Erythroblast (primary cell): Measurements from ENCODE around the gene BRD1.

Experiments
- DNase-seq, 2 experiments: peaks; one replicate each; lab custom pipeline; 2025; lab: John Stamatoyannopoulos, UW
- GATA1 ChIP-seq: IDR thresholded peaks from 2 replicates; pipeline ENCODE4 v1.6.1; 2011; ENCODE audit warnings: low read depth, mild to moderate bottlenecking, control low read depth, low read length, moderate library complexity
- POLR2A ChIP-seq: IDR thresholded peaks from 2 replicates; pipeline ENCODE4 v1.6.1; 2011; ENCODE audit warnings: mild to moderate bottlenecking, low read length

BRD1 gene

GRCh38 chr22:49737101-49737551, 90.5 kb downstream of the BRD1 start:
- no peak for DNase-seq
- no peak for TF ChIP-seq GATA1
- TF ChIP-seq POLR2A = no peak

GRCh38 chr22:49736538-49736937, 91.1 kb downstream of the BRD1 start:
- TF ChIP-seq GATA1 (no peak), POLR2A (no peak)
- DNase-seq = no peak

GRCh38 chr22:49735901-49736421, 91.7 kb downstream of the BRD1 start:
- TF ChIP-seq GATA1 (no peak), POLR2A (no peak)
- DNase-seq = no peak

GRCh38 chr22:49735411-49735900, 92.2 kb downstream of the BRD1 start:
- TF ChIP-seq GATA1 = no peak
- TF ChIP-seq POLR2A = no peak
- peak; percentile 16 to 20 for DNase-seq

- TF ChIP-seq GATA1 (no peak), POLR2A (no peak)
These were observed 92.8 kb downstream of the BRD1 start for GRCh38 chr22:49734882-49735281.

GRCh38 chr22:49734390-49734789, 93.3 kb downstream of the BRD1 start:
- TF ChIP-seq GATA1 (no peak), POLR2A (no peak)
- DNase-seq = no peak

More at GRCh38 chr22:49734882-49735281, 92.8 kb downstream of the BRD1 start:
- no peak for DNase-seq

GRCh38 chr22:49733631-49734030, 94.0 kb downstream of the BRD1 start:
- no peak for DNase-seq
- TF ChIP-seq GATA1 (no peak), POLR2A (no peak)

GRCh38 chr22:49730656-49731055, 97.0 kb downstream of the BRD1 start:
- no peak for DNase-seq
- TF ChIP-seq POLR2A = no peak
- TF ChIP-seq GATA1 = no peak

GRCh38 chr22:49728570-49729271, 99.0 kb downstream of the BRD1 start:
- DNase-seq = no peak
- TF ChIP-seq GATA1 (no peak), POLR2A (no peak)

GRCh38 chr22:49727881-49728569, 99.6 kb downstream of the BRD1 start:
- no peak for DNase-seq
- TF ChIP-seq POLR2A = no peak
- no peak for TF ChIP-seq GATA1

GRCh38 chr22:49727191-49727880, 100.3 kb downstream of the BRD1 start:
- TF ChIP-seq GATA1 (no peak), POLR2A (no peak)
- no peak for DNase-seq

GRCh38 chr22:49726701-49727101, 101.0 kb downstream of the BRD1 start:
- no peak for DNase-seq
- no peak for TF ChIP-seq POLR2A
- TF ChIP-seq GATA1 = no peak

- DNase-seq = no peak
- TF ChIP-seq POLR2A (no peak), GATA1 (no peak)
These were observed 101.5 kb downstream of the BRD1 start for GRCh38 chr22:49726022-49726681.

GRCh38 chr22:49725516-49725915, 102.2 kb downstream of the BRD1 start:
- TF ChIP-seq GATA1 (no peak), POLR2A (no peak)
- DNase-seq = no peak
